ENCODE results near the gene WDR44. TPM values are rescaled to one million over a fixed set of nuclear protein-coding genes. Genes with fewer than 3 reads are reported as not detected.

Gene WDR44
- polyA plus RNA-seq, 2 of the 4 experiments (the other 2 are of a cell fraction) = 9.9 to 22.1 TPM

GRCh38 chrX:118368398-118368797 is 22.5 kb downstream of the WDR44 start:
- WGBS (ENCODE audit: missing lambda C conversion rate) = over 99% methylated on average over 4 of the region's 4 CpGs
- Histone ChIP-seq H3K9me3 (no peaks in the 10 kb centered on the region), H3K27ac (no peak overlapping the region), H3K4me3 (no peak overlapping the region), H3K4me1 (peaks cover 12% of the 10 kb centered on the region; the same call in 1 of the 3 replicates), H3K4me2 (no peak overlapping the region)
- ChIA-PET POLR2A (no interaction called here), CTCF (no interaction called here)
- FAIRE-seq (no peak), DNase-seq (ENCODE audit: low read depth in 1 of 2, low spot score in 1 of 2) (no peak), ATAC-seq (no peak)
- no peak for TF ChIP-seq EP300 (IDR thresholded peaks at IDR 0.05)
- no peak for TF ChIP-seq HOXB5 (CRISPR knock-in tag; IDR thresholded peaks at IDR 0.05)
- no peak for TF ChIP-seq POLR2A (IDR thresholded peaks at IDR 0.05; ENCODE audit: low read length)
- TF ChIP-seq ZNF302 (CRISPR knock-in tag; IDR thresholded peaks at IDR 0.05) = no peak
- TF ChIP-seq RNF2 (IDR thresholded peaks at IDR 0.05; ENCODE audit: borderline replicate concordance, low read depth) = no peak
- no peak for TF ChIP-seq ZC3H11A (IDR thresholded peaks at IDR 0.05)
- TF ChIP-seq FOXS1 (CRISPR knock-in tag; IDR thresholded peaks at IDR 0.05) = no peak
- TF ChIP-seq MAZ (IDR thresholded peaks at IDR 0.05; ENCODE audit: borderline replicate concordance, low read depth, low read length) = no peak
- TF ChIP-seq TFCP2L1 (CRISPR knock-in tag; IDR thresholded peaks at IDR 0.05) = no peak
- TF ChIP-seq HEYL (CRISPR knock-in tag; IDR thresholded peaks at IDR 0.05) = no peak
- no peak for TF ChIP-seq HES2 (IDR thresholded peaks at IDR 0.05)
- TF ChIP-seq CHD2 (IDR thresholded peaks at IDR 0.05; ENCODE audit: low read length, partially characterized antibody) = no peak
- TF ChIP-seq PHF8 (IDR thresholded peaks at IDR 0.05; ENCODE audit: borderline replicate concordance, low read depth) = no peak
- TF ChIP-seq FOSL2 (IDR thresholded peaks at IDR 0.05) = no peak
- TF ChIP-seq FOSL2 (CRISPR knock-in tag; IDR thresholded peaks at IDR 0.05) = no peak
- no peak for TF ChIP-seq KDM1A (IDR thresholded peaks at IDR 0.05; ENCODE audit: low read depth)
- TF ChIP-seq CHD4 (IDR thresholded peaks at IDR 0.05; ENCODE audit: borderline replicate concordance) = no peak
- TF ChIP-seq ESRRA (IDR thresholded peaks at IDR 0.05; ENCODE audit: borderline replicate concordance, low read length) = no peak
- no peak for TF ChIP-seq SMC3 (IDR thresholded peaks at IDR 0.05)

DNA sequence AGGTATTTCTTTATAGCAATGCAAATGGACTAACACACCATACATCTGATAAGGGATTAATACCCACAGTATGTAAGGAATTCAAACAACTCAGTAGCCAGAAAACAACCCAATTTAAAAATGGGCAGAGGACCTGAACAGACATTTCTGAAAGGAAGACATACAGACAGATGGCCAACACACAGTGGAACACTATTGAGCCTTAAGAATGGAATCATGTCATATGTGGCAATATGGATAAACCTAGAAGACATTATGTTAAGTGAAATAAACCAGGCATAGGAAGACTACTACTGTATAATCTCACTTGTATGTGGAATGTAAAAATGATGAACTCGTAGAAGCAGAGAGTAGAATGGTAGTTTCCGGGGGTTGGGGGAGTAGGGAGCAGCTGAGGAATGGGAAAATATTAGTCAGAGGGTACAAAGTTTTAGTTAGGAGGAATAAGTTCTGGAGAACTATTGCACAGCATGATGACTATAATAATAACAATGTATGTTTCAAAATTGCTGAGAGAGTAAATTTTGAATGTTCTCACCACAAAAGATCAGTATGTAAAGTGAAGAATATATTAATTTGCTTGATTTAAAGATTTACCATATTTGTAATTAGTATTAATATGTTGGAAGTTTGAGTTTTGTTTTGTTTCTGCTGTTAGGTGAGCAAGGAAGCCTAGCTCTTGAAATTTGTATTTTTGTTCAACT is 25.2 kb downstream of the WDR44 start:
- peak; percentile 78 for FAIRE-seq
- H3K27ac ChIP-seq = no peak overlapping the region
- POLR2A ChIA-PET = no interaction called here

GRCh38 chrX:118373538-118373937 is 27.6 kb downstream of the WDR44 start:
- no peak for FAIRE-seq

More for the DNA sequence above, 25.2 kb downstream of the WDR44 start:
- no peaks in the 10 kb centered on the region for H3K9me3 ChIP-seq
- ATAC-seq (no peak), DNase-seq (ENCODE audit: low read depth in 1 of 2, low spot score in 1 of 2) (no peak)
- peaks cover 12% of the 10 kb centered on the region; the same call in 1 of the 3 replicates for H3K4me1 ChIP-seq
- TF ChIP-seq MAFK (IDR thresholded peaks at IDR 0.05; ENCODE audit: partially characterized antibody) (peak; percentile 48), EHMT2 (IDR thresholded peaks at IDR 0.05; ENCODE audit: low read depth) (no peak)
- TF ChIP-seq, protein P1, sequence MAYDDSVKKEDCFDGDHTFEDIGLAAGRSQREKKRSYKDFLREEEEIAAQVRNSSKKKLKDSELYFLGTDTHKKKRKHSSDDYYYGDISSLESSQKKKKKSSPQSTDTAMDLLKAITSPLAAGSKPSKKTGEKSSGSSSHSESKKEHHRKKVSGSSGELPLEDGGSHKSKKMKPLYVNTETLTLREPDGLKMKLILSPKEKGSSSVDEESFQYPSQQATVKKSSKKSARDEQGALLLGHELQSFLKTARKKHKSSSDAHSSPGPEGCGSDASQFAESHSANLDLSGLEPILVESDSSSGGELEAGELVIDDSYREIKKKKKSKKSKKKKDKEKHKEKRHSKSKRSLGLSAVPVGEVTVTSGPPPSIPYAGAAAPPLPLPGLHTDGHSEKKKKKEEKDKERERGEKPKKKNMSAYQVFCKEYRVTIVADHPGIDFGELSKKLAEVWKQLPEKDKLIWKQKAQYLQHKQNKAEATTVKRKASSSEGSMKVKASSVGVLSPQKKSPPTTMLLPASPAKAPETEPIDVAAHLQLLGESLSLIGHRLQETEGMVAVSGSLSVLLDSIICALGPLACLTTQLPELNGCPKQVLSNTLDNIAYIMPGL (CRISPR knock-in tag; IDR thresholded peaks at IDR 0.05; ENCODE audit: borderline replicate concordance) = no peak
- WGBS (ENCODE audit: missing lambda C conversion rate) = 73% methylated on average over 2 of the region's 2 CpGs
- CTCF ChIA-PET = no interaction called here
- H3K4me3 ChIP-seq = no peak overlapping the region
- H3K4me2 ChIP-seq = no peak overlapping the region

More at GRCh38 chrX:118373538-118373937, 27.6 kb downstream of the WDR44 start:
- Histone ChIP-seq H3K4me2 (no peak overlapping the region), H3K4me1 (peaks cover 12% of the 10 kb centered on the region; the same call in 1 of the 3 replicates), H3K27ac (no peak overlapping the region), H3K4me3 (no peak overlapping the region), H3K9me3 (no peaks in the 10 kb centered on the region)
- ATAC-seq (no peak), DNase-seq (ENCODE audit: low read depth in 1 of 2, low spot score in 1 of 2) (no peak)
- POLR2A ChIA-PET = no interaction called here
- TF ChIP-seq FOSL2 (IDR thresholded peaks at IDR 0.05) (no peak), FOSL2 (CRISPR knock-in tag; IDR thresholded peaks at IDR 0.05) (no peak)
- CTCF ChIA-PET = no interaction called here
- 94% methylated on average over 2 of the region's 2 CpGs for WGBS (ENCODE audit: missing lambda C conversion rate)
